Mesothelial cell of epicardium (in vitro differentiated cells): ENCODE results near the gene UBE2F. TPM values are rescaled to one million over a fixed set of nuclear protein-coding genes. Genes with fewer than 3 reads are reported as not detected.

Experiments used
- DNase-seq, 2 experiments: peaks; one replicate each; pipeline ENCODE4 v3.0.0; 2021; ENCODE audit warnings: low spot score in 2 of 2; ENCODE audit not compliant: unreplicated experiment in 2 of 2
- H3K27ac Mint-ChIP-seq: 2 replicates; pipeline ENCODE4 v1.8.0; 2021; ENCODE audit warnings: mixed read lengths
- H3K27me3 Mint-ChIP-seq: 2 replicates; pipeline ENCODE4 v1.8.0; 2021; ENCODE audit warnings: low read depth, mixed read lengths
- H3K36me3 Mint-ChIP-seq: 2 replicates; pipeline ENCODE4 v1.8.0; 2021; ENCODE audit warnings: mixed read lengths
- H3K4me1 Mint-ChIP-seq: 2 replicates; pipeline ENCODE4 v1.8.0; 2021; ENCODE audit warnings: mixed read lengths
- H3K4me3 Mint-ChIP-seq: 2 replicates; pipeline ENCODE4 v1.8.0; 2021; ENCODE audit warnings: mild to moderate bottlenecking, moderate library complexity, mixed read lengths
- H3K9me3 Mint-ChIP-seq: 2 replicates; pipeline ENCODE4 v1.8.0; 2021; ENCODE audit warnings: mixed read lengths
- CTCF ChIP-seq: fragments of 200-600 bp; sonication (generic); IDR thresholded peaks from one replicate; pipeline ENCODE4 v1.5.0; 2021; ENCODE audit warnings: antibody characterized with exemption; ENCODE audit not compliant: unreplicated experiment
- total RNA-seq: library from RNA; stranded (reverse); gene quantifications from 3 replicates; pipeline ENCODE4 v1.2.1, GENCODE V29; 2021

UBE2F gene
- total RNA-seq, 1 donor from 2014 or later = 33.4 TPM

GRCh38 chr2:238085899-238086298, 119.1 kb downstream of the UBE2F start:
- Mint-ChIP-seq H3K4me3 (no peak overlapping the region), H3K4me1 (peaks cover 7% of the 10 kb centered on the region), H3K9me3 (no peaks in the 10 kb centered on the region), H3K36me3 (peaks cover 25% of the 10 kb centered on the region), H3K27me3 (no peaks in the 10 kb centered on the region), H3K27ac (no peak overlapping the region)
- no peak for DNase-seq
- no peak for TF ChIP-seq CTCF

- Mint-ChIP-seq H3K36me3 (peaks cover 15% of the 10 kb centered on the region), H3K9me3 (no peaks in the 10 kb centered on the region)
Measured at GRCh38 chr2:238087211-238087610, 120.4 kb downstream of the UBE2F start.

GRCh38 chr2:238090887-238091286, 124.1 kb downstream of the UBE2F start:
- H3K27ac Mint-ChIP-seq = no peak overlapping the region

More at GRCh38 chr2:238087211-238087610, 120.4 kb downstream of the UBE2F start:
- no peaks in the 10 kb centered on the region for H3K27me3 Mint-ChIP-seq
- H3K27ac Mint-ChIP-seq = no peak overlapping the region
- no peak for TF ChIP-seq CTCF
- peaks cover 3% of the 10 kb centered on the region for H3K4me1 Mint-ChIP-seq
- H3K4me3 Mint-ChIP-seq = no peak overlapping the region
- DNase-seq = no peak

GRCh38 chr2:238091436-238092060, 124.7 kb downstream of the UBE2F start:
- H3K4me3 Mint-ChIP-seq = no peak overlapping the region
- H3K36me3 Mint-ChIP-seq = peaks cover 2% of the 10 kb centered on the region
- TF ChIP-seq CTCF = no peak
- no peaks in the 10 kb centered on the region for H3K27me3 Mint-ChIP-seq
- peaks cover 2% of the 10 kb centered on the region for H3K4me1 Mint-ChIP-seq
- H3K27ac Mint-ChIP-seq = no peak overlapping the region
- DNase-seq = no peak
- no peaks in the 10 kb centered on the region for H3K9me3 Mint-ChIP-seq

More at GRCh38 chr2:238090887-238091286, 124.1 kb downstream of the UBE2F start:
- TF ChIP-seq CTCF = no peak
- no peaks in the 10 kb centered on the region for H3K27me3 Mint-ChIP-seq
- H3K36me3 Mint-ChIP-seq = peaks cover 5% of the 10 kb centered on the region
- H3K4me1 Mint-ChIP-seq = no peaks in the 10 kb centered on the region
- DNase-seq = no peak
- H3K4me3 Mint-ChIP-seq = no peak overlapping the region
- no peaks in the 10 kb centered on the region for H3K9me3 Mint-ChIP-seq

Other genes with a start within 250 kb of the UBE2F start
- gene RBM44, start 168.2 kb upstream of the UBE2F start, total RNA-seq = 0.60 to 0.72 TPM (median 0.69 TPM) in 3 replicates
- 2.0 to 2.1 TPM (median 2.0 TPM) in 3 replicates for gene RAMP1, start 107.4 kb upstream of the UBE2F start, total RNA-seq
- 19.9 to 21.5 TPM (median 20.4 TPM) in 3 replicates for gene SCLY, start 94.0 kb downstream of the UBE2F start, total RNA-seq
- 0.29 to 0.75 TPM (median 0.38 TPM) in 3 replicates for gene ESPNL, start 133.3 kb downstream of the UBE2F start, total RNA-seq
- 0.16 to 0.20 TPM (median 0.20 TPM) in 3 replicates for gene KLHL30, start 171.7 kb downstream of the UBE2F start, total RNA-seq
- gene ERFE, start 192.0 kb downstream of the UBE2F start, total RNA-seq = 0.50 to 0.85 TPM (median 0.66 TPM) in 3 replicates
- gene ILKAP, start 236.7 kb downstream of the UBE2F start, total RNA-seq = 48.6 to 54.0 TPM (median 50.8 TPM) in 3 replicates